ENCODE measurements around the gene UBE2H.
"Not testable (repeated sequence)": the region's sequence is repeated elsewhere in the genome, so short reads cannot be mapped to it uniquely, and the experiment has no call there.

Gene UBE2H

DNA sequence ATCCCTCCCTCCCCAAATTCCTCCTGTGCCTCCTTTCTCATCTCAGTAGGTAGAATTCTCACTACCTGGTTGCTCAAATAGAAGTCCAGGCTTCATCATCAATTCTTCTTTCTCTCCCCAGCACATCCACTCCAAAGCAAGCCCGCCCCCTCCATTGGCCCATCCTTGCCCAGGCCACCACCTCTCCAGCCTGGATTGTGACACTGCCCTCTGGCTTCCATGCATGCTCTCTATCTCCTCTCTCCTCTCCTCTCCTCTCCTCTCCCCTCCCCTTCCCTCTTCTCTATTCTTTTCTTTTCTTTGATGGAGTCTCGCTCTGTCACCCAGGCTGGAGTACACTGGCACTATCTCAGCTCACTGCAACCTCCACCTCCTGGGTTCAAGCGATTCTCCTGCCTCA, 144.9 kb downstream of the UBE2H start:
- DNase-seq (ENCODE audit: low read depth), result no peak

DNA sequence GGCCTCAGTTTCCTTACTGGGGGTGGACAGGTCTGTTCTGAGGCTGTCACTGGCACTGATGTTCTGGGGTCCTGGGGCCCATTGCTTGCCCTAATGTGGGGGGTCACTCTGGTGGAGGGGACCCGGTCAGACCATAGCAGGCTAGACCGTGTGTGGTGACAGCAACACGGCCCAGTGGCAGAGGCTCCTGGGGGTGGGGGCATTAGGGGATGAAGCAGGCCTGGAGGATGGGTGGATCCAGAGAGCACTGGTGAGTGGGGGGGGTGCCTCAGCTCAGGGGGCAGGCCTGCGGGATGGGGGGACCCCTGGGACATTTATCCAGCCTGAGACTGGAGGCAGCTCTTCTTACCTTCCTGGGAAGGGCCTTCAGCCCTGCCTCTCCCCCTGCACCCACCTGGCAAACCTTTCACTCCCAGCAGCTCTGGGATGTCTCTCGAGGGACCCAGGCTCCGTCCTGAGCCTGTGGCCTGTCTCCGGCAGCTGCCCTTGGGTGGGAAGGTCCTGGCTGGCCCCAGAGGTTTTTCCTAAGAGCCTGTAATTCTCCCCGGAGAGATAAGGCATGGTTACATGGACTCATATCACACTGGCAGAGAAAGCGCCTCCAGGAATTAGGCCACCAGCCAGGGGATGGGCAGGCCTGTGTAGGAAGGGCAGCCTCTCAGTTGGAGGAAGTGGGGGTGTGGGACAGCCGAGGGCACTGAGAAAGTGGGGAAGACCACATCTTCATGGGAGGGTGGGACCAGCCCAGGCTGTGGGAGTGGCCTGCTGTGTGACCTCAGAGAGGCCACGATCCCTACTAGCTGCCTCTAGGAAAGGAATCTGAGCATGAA, 147.7 kb downstream of the UBE2H start:
- DNase-seq (ENCODE audit: low read depth), result no peak

DNA sequence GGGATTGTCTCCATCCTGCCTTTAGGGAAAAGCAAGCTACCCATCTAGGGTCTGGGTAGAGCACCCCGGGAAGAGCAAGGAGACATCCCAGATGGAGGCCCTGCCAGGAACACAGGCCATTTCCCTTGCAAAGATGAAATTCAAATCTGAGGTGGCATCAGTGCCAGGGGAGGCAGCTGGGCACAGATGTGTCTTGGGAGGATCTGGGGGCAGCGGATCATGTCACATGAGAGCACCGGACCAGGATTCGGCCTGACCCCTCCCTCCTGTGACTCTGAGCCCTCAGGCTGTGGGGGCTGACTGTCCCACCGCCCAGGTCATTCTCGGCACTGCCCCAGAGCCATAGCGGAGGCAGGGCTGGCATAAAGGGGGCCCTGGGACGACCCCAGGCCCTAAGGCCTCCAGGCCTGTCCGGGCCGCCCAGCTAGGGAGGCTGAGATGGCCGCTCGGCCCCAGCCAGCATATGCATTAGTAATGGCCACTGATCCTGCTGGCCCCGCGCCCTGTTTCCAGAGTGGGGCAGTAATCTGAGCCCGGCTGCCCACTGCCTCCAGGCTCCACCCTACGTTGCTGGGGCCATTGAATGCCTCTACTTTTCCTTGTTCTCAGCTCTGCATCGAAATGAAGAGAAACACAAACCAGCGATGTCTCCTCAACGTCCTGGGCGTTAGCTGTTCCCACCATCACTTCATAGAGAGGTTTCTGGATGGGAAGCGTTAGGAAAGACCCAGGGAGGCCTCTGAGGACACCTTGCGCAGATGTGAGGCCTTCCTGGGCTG, 148.5 kb downstream of the UBE2H start:
- DNase-seq (ENCODE audit: low read depth), result no peak

DNA sequence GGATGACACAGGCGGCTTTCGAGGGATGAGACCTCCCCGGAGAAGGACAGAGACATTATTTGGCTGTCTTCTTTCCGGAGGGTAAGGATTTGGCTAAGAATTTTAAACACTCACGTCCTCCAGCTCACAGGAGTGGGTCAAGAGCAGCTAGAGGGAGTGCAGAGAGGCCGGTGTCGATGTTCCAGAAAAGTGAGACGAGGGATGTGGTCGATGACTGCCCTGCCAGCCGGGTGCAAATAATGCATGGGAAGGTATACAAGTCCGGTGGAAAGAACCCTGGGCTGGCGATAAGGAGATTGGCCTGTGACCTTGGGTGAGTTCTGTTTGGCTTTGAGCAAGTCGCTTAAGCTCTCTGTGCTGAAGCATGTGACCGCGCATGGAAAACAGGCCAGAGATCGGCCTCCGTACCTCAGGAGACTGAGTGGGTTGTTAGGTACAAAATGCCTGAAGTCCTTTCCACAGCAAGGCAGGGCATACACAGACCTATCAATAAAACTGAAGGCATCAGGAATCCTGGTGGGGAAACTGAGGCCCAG, 149.1 kb downstream of the UBE2H start:
- DNase-seq (ENCODE audit: low read depth), result no peak

DNA sequence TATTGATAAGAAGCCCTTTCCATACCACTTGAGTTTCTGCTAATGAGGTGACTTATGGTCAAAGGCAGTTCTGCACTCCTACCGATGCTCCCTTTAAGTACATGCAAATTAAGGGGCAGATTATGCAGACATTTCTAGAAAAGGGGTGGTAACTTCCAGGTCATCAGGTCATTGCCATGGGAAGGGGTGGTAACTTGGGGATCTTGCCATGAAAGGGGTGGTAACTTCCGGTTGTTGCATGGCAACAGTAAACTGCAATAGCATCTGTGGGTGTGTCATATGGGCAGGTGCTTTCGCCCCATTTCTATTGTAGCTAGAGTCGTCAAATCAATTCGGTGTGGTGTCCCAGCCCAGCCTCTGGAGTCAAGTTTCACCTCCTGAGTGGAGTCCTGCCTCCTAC, 150.9 kb downstream of the UBE2H start:
- DNase-seq (ENCODE audit: low read depth), result no peak

DNA sequence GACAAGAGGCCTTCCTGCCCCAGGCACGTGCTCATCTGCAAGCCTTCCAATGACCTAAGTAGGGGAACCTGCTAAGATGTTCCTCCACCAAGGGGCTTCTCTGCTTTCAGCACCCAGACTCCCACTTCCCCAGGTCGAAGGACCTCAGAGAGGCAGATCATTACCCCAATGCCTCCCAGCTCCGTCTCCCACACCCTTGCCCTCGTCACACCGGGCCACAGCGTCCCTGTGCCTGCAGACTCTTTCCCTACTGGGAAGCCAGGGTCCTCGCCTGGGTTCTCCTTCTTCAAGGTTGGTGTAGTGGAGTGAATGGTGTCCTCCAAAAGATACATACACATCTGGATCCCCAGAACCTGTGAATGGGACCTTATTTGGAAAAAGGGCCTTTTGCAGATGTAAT, 151.9 kb downstream of the UBE2H start:
- no peak for DNase-seq (ENCODE audit: low read depth)

DNA sequence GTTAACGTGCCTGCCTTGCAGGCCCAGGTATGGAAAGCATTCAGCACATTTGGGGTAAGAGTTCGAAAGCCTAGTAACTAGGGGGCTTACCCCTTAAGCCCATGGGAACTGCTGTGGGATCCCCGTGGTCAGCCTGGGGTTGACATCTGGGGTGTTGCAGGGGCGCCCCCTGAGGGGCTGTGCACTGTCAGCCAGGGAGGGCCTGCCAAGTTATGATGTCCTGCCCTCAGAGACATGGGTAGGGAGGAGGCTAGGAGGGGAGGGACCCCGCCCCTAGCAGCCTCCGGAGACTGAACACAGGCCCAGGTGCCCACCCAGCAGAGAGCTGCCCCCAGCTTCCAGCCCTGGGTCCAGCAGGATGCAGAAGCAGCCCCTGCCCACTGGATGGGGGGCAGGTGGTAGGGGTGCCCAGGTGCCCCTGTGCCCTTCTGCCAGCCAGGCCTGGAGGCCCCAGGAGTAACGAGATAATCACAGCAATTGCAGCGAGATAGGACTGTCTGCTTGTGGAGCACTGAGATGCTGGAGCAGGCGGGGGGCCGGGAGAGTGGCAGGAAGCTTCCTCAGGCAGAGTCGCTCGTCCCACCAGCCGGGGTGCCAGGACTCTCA, 153.3 kb downstream of the UBE2H start:
- no peak for DNase-seq (ENCODE audit: low read depth)

DNA sequence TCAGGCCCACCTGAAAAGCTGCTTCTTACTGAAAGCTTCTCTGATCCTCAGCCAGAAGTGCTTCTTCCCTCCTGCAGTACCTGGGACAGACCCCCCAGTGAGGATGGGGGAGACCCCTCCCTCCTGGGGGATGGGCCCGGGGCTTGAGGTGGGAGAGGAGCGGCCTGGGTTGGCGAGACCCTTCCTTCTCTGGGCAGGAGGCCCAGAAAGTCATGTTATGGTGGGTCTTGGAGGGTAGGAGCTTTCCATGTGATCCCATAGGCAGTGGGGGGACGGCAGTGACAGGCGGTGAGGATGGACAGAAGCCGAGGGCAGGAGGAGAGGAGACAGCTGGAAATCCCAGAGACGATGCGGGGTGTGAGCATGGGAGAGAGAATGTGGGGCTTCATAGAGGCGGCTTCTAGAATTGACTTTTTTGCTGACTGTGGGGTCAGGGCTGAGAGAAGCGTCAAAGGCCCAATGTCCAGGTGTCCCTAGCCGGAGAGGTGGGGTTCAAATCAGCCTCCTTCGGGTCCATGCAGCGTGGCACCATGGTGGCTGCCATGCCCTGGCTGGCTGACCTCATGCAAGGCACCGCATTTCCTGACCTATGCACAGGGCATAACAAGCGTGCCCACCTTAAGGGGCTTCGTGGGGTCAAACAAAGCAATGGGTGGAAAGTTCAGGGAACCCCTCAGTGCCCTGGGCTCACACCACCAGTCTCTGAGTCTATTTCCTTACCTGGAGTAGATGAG, 154.0 kb downstream of the UBE2H start:
- no peak for DNase-seq (ENCODE audit: low read depth)

DNA sequence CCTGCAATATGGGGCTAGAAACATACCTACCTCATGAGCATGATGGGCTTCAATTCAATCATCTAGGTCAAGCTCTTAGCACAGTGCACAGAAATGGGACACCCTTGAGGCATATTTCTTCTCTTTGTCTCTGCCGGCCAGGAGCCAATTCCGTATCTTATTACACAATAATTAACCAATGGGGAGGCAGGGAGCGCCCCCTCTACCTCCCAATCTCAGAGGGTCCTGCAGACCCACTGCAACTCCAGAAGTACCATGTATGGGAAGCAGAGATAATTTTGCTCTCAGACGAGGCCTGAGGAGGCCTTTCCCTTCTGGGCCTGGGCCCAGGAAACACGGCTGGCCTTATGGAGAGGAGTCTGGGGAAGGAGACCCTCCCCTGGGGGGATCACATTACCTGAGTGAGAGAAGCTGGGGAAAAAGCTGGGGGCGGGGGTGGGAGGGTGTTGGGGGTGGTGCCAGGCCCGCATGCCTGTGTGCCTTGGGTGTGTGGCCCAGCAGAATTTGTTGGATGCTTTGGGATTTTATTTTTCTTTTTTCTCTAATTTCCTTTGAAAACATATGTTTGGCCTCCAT, 155.5 kb downstream of the UBE2H start:
- no peak for DNase-seq (ENCODE audit: low read depth)

DNA sequence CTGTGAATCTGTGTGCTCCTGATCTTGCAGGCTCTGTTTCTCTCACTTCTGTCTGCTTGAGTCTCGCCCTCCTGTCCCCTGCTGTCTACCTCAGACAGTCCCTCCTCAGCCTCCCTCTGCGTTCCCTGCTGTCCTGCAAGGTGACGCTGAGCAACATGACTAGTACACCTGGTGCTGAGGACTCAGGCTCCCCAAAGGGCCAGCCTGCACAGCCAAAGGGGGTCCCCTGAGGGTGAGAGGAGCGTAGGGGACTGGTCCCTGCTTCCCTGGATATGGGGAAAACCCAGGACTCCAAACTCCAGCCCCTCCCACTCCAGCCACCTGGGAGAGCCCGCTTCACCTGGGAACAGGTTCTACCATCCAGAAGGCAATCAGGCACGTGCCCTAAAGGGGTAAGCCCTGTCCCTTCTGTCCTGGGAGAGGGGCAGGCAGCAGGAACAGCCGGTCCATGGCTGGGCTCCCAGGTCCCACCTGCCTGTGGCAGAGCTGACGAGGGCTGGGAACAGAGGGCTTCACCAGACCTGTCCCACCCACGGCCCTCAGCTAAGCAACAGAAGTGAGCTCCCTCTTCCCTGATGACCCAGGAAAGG, 156.5 kb downstream of the UBE2H start:
- no peak for DNase-seq (ENCODE audit: low read depth)

DNA sequence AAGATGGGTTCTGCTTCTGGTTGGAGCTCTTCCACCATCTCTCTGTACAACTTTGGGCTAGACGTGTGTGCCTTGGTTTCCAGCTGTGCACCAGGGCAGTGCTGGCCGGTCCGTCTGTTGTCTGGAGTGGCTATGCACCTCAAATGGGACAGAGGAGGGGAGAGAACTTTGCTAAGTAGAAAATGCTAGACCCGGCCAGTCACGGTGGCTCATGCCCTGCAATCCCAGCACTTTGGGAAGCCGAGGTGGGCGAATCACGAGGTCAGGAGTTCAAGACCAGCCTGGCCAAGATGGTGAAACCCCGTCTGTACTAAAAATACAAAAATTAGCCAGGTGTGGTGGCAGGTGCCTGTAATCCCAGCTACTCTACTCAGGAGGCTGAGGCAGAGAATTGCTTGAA, 158.3 kb downstream of the UBE2H start:
- DNase-seq (ENCODE audit: low read depth), result not testable (repeated sequence)

DNA sequence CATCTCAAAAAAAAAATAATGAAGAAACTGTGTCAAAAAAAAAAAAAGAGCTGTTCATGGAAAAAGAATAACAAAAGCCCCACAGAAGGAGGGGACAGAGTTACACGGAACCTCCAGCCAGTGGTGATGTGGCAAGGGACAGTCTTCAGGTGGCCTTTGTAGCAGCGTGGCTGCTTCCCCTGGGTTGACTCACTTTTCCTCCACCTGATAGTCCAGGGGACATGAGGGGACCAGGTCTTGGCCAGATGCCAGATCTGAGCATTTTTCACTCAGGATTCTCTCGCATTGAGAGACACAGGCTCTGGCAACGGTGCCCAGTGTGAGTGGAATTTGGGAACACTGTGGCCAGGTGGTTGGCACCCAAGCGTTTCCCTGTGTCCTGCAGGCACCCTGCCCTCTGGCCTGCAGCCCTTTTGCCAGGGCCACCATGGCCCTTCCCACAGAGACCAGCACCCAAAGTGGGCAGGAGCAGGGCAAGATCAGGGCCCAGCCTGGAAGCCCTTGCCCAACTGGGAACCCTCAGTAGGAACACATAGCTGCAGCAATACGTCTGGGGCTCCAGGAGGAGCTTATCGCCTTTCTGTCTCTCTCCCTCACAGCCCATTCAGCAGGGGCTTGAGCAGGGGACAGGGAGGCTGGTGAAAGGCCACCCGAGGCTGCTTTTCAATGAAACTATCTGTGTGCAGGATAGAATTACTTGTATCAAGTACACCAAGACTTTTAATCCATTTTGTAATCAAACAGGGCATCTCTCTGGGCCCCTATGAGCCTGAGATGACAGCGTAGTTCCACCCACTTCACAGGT, 159.1 kb downstream of the UBE2H start:
- DNase-seq (ENCODE audit: low read depth), result no peak

DNA sequence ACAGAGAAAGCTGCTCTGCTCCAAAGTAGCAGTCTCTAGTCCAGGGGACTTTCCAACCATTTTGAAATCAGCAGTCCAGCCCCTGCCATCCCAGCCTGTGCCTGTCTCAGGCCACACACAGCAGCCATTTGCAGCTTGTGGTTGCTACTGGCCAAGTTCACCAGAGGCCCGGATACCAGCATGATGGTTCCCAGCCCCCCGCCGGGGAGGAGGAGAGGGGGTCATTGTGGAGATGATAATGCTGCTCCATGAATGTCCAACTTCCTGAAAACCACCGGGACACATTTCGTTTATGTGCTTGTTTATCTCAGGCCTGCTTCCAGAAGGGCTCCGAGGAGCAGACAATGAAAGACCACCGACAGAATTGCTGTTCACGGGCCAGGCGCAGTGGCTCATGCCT, 160.0 kb downstream of the UBE2H start:
- DNase-seq (ENCODE audit: low read depth), result no peak

DNA sequence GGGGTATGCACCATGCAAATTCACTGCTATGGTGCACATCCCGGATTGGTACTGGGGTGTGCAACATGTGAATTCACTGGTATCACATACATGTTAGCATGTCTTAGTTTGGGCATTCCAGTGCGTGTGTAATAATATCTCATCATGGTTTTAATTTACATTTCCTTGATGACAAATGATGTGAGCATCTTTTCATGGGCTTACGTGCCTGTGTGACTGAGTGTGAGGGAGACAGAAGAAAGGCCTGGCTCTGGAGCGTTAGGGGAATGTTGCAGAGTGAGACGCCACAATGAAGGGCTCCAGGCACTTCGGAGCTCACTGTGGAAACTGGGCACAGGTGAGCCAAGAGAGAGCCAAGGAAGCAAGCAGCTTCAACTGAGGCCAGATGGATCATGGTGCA, 162.6 kb downstream of the UBE2H start:
- DNase-seq (ENCODE audit: low read depth), result no peak

DNA sequence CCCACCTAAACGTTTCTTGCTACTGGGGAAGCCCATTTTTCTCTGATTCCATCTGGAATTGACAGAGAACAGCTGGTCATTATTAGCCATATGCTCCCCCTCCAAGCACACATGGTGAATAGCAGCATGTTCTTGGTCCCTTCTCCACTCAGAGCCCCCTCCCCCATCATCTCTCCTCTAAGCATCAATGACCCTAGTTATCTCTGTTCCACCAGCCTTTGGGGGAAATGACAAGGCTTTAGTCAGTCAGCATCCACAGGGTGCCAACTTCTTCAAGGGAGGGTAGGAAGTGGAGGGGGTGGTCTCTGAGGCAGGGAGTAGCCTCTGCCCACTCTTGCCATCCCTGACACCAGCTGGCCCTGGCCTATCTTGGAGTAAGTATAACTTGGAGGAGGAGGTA, 163.1 kb downstream of the UBE2H start:
- no peak for DNase-seq (ENCODE audit: low read depth)

DNA sequence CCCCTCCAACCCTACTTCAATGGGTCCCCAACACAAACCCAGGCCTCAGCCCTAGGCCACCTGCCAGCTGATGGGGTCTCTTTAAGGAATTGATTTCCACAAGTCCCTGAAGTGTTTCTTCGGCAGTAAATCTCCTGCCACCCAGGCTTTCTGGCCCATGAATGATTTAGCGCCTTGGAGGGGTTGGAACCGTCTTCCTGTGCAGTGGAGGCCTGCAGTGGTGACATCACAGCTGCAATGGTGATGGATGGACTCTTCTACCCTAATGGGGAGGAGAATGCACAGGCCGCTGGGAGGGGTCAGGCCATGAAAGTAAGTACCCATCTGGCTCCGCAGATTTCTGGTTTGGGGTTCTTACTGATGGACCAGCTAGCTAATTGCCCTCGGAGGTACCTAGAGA, 163.8 kb downstream of the UBE2H start:
- DNase-seq (ENCODE audit: low read depth), result no peak

DNA sequence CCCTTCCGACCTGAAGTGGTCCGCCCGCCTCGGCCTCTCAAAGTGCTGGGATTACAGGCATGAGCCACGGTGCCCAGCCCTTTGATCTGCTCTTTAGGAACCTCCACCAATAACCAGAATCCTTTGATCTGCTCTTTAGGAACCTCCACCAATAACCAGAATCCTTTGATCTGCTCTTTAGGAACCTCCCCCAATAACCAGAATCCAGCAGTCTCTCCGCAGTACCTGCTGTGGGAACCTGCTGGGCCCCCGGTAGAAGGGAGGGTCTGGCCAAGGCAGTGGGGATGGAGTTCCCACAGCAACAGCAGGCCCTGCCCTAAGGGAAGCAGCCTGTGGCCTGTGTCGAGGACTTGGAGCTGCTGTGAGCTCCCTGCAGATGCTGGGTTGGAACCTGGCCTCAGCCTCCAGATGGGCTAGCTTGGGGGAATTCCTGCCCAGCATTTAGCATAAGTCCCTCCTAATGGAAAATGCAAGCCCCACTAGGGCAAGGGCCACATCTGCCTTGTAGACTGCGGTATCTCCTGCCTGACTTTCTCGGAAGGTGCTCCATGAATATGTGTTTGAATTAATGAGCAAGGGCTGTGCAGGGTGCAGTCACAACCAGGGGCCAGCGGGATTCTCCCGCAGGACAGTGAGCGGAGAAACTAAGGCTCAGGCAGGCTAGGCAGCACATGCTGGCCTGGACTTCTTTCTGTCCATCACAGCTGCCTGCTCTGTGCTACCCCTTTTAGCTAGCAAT, 165.8 kb downstream of the UBE2H start:
- no peak for DNase-seq (ENCODE audit: low read depth)

DNA sequence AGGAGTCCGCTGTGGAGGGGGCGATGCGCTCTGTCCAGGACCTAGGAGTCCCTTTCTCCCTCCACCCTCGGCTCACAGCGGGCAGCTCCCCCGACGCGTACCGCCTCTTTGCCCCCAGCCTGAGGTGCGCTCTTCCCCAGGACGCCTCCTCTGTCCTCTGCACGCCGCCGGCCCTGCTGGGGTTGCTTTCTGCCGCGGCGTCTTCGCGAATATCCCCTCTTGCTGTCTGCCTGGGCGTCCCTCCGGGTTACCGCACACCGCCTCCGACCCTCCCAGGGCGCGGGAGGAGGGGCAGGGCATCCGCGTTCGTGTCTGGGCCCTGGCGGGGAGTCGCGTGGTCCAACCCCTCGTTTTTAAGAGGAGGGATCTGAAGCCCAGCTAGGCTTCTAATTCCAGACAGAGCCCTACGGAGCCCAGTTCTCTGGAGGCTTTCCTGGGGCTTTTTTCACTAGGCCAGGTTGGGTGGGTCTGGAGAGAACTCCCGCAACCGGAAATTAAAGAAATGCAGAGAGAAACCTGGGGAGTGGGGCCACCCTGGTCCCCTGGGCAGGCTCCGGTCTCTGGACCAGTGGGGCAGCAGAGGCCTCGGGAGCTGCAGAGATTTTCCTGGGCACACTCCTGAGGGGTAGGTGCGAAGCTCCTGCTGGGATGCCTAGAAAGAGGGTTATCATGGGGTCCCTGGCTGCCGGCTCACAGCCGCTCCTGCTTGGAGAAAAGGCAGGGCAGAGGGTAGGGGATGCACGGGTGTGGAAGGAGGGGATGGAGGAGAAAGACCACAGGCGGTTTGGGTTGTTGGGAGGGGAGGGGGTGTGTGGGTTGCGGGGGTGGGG, 166.9 kb downstream of the UBE2H start:
- no peak for DNase-seq (ENCODE audit: low read depth)
